ENCODE data around the gene SCN4A. TPM values are rescaled to one million over a fixed set of nuclear protein-coding genes. Genes with fewer than 3 reads are reported as not detected.
"Not testable (repeated sequence)": the region's sequence is repeated elsewhere in the genome, so short reads cannot be mapped to it uniquely, and the experiment has no call there.

The SCN4A gene
- total RNA-seq, 6 donors from 2014 or later = under 0.01 to 0.44 (median 0.20) TPM; not detected in 3

- no peak overlapping the region for H3K27ac ChIP-seq
- no peak overlapping the region for H3K4me3 ChIP-seq
- TF ChIP-seq, protein P1, sequence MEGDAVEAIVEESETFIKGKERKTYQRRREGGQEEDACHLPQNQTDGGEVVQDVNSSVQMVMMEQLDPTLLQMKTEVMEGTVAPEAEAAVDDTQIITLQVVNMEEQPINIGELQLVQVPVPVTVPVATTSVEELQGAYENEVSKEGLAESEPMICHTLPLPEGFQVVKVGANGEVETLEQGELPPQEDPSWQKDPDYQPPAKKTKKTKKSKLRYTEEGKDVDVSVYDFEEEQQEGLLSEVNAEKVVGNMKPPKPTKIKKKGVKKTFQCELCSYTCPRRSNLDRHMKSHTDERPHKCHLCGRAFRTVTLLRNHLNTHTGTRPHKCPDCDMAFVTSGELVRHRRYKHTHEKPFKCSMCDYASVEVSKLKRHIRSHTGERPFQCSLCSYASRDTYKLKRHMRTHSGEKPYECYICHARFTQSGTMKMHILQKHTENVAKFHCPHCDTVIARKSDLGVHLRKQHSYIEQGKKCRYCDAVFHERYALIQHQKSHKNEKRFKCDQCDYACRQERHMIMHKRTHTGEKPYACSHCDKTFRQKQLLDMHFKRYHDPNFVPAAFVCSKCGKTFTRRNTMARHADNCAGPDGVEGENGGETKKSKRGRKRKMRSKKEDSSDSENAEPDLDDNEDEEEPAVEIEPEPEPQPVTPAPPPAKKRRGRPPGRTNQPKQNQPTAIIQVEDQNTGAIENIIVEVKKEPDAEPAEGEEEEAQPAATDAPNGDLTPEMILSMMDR (IDR thresholded peaks at IDR 0.05) = peak; percentile 53 to 95 (median 68)
- TF ChIP-seq POLR2AphosphoS5 (IDR thresholded peaks at IDR 0.05) = no peak
- no peaks in the 10 kb centered on the region for H3K36me3 ChIP-seq
- H3K27me3 ChIP-seq = no peaks in the 10 kb centered on the region
- 37 to 94% methylated on average over 3 to 8 of the region's 8 CpGs for WGBS, 2 donors
- DNase-seq = no peak
- peak; percentile 64 to 74 for ATAC-seq (ENCODE audit: low FRiP score in 2 of 2)
- no peaks in the 10 kb centered on the region for H3K9me3 ChIP-seq
- H3K4me1 ChIP-seq = no peaks in the 10 kb centered on the region
Measured at GRCh38 chr17:63911657-63912100, 61.0 kb downstream of the SCN4A start.

GRCh38 chr17:63911041-63911635 is 61.6 kb downstream of the SCN4A start, which contains the start of gene CSHL1:
TSS of gene CSHL1 (minus strand) at chr17:63911258. CDS start at chr17:63911196, 62 bp downstream.
- DNase-seq (no peak), ATAC-seq (ENCODE audit: low FRiP score in 2 of 2) (no peak)
- Histone ChIP-seq H3K27me3 (no peaks in the 10 kb centered on the region), H3K36me3 (no peaks in the 10 kb centered on the region), H3K4me3 (no peak within 1 kb of the TSS), H3K9me3 (no peaks in the 10 kb centered on the region), H3K4me1 (no peaks in the 10 kb centered on the region), H3K27ac (no peak within 1 kb of the TSS)
- TF ChIP-seq, protein P1 (IDR thresholded peaks at IDR 0.05) = no peak
- TF ChIP-seq EP300 (IDR thresholded peaks at IDR 0.05) = no peak
- TF ChIP-seq POLR2AphosphoS5 (IDR thresholded peaks at IDR 0.05) = no peak
- no peak for TF ChIP-seq POLR2A (IDR thresholded peaks at IDR 0.05)
- WGBS, 2 donors = 74 to 78% methylated on average over 15 of the region's 15 CpGs

DNA sequence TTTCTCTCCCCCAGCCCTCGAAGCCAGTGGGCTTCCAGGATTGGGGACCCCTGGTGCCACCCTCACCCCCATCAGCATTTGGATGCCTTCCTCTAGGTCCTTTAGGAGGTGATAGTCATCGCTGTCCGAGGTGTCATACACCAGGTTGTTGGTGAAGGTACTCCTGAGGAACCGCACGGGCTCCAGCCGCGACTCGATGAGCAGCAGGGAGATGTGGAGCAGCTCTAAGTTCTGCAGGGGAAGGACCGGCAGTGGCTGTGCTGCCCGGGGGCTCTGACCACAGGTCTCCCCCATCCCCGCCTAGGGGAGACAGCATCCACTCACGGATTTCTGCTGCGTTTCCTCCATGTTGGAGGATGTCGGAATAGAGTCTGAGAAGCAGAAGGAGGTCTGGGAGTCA is 62.6 kb downstream of the SCN4A start:
- Histone ChIP-seq H3K4me3 (no peak overlapping the region), H3K27me3 (no peaks in the 10 kb centered on the region), H3K4me1 (no peaks in the 10 kb centered on the region), H3K27ac (no peak overlapping the region), H3K9me3 (no peaks in the 10 kb centered on the region), H3K36me3 (no peaks in the 10 kb centered on the region)
- DNase-seq = no peak
- 84 to 86% methylated on average over 11 to 14 of the region's 14 CpGs for WGBS, 2 donors
- ATAC-seq (ENCODE audit: low FRiP score in 2 of 2) = no peak
- TF ChIP-seq POLR2AphosphoS5 (IDR thresholded peaks at IDR 0.05) = no peak
- TF ChIP-seq, protein P1 (IDR thresholded peaks at IDR 0.05) = no peak

DNA sequence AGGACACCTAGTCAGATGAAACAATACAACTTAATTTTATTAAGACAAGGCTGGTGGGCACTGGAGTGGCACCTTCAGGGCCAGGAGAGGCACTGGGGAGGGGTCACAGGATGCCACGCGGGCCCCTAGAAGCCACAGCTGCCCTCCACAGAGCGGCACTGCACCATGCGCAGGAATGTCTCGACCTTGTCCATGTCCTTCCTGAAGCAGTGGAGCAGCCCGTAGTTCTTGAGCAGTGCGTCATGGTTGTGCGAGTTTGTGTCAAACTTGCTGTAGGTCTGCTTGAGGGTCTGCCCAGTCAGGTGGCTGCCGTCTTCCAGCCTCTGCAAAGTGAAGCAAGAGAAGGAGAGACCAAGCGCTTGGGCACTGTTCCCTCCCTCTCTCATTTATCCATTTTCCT is 63.1 kb downstream of the SCN4A start:
- not testable (repeated sequence) for H3K27me3 ChIP-seq; H3K27ac ChIP-seq; H3K9me3 ChIP-seq; ATAC-seq (ENCODE audit: low FRiP score in 2 of 2); H3K4me1 ChIP-seq; H3K36me3 ChIP-seq; H3K4me3 ChIP-seq; DNase-seq
- 93 to 100% methylated on average over 4 to 10 of the region's 10 CpGs for WGBS, 2 donors

DNA sequence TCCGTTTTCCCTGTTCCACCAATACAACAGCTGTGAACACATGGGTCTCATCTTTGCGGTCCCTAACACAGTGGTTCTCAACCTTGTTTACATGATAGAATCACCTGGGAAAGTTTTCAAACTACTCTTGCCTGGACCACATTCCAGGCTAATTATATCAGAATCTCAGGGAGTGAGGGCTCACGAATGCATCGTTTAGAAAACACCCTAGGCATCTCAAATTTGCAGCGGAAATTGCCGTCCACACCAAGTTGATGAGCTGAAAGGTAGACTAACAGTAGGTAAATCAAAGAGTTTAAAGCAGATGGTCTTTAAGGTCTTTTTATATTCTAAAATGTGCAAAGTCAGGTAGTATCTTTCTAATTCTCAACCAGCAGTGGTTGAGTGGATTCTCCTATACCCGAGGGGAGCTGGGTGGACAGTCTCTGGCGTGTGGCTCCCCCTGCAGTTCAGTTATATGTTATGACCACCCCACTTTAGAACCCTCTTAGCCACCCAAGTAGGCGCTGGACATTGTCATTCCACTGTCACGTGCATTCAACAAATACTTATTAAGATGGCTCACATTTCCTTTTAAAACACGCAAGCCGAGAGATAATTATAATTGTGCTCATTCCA is 65.4 kb downstream of the SCN4A start:
- not testable (repeated sequence) for ATAC-seq (ENCODE audit: low FRiP score in 2 of 2); H3K4me1 ChIP-seq; H3K4me3 ChIP-seq; H3K27me3 ChIP-seq; DNase-seq; H3K36me3 ChIP-seq; H3K27ac ChIP-seq; H3K9me3 ChIP-seq
- 54 to 61% methylated on average over 12 of the region's 12 CpGs for WGBS, 2 donors

DNA sequence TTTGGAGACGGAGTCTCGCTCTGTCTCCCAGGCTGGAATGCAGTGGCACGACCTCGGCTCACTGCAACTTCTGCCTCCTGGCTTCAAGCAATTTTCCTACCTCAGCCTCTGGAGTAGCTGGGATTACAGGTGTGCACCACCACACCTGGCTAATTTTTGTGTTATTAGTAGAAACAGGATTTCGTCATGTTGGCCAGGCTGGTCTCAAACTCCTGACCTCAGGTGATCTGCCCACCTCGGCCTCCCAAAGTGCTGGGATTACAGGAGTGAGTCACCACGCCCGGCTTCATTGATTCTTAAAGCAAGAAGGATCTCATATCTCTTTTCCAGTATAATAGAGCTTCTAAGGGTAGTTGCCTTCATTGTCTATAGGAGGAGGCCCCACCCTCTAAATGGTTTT is 67.9 kb downstream of the SCN4A start:
- H3K27ac ChIP-seq; ATAC-seq (ENCODE audit: low FRiP score in 2 of 2); DNase-seq; H3K9me3 ChIP-seq; H3K4me1 ChIP-seq; H3K27me3 ChIP-seq; H3K36me3 ChIP-seq; H3K4me3 ChIP-seq: not testable (repeated sequence)
- WGBS, 2 donors = 94% methylated on average over 8 of the region's 8 CpGs

All from upper lobe of left lung (tissue), 6 donors.